ENCODE measurements around the gene OXLD1.

DNA sequence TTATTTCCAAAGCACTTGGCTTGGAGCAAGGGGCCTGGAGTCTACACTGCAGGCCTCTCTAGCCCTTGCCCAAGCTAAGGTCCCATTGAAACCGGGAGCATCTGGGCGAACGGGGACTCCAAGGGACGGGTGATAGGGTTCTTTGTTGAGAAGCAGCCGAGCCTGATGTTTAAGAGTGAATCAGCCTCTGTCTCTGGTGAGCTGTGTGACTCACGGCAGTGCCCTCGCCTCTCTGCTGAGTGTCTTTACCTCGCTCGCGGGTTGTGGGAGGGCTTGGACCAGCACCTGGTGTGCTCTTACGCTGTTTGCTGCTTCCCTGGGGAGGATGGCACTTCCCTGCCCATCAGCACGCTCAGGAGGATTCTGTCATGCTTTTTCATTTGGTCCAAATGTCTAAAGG is 18.7 kb upstream of the OXLD1 start:
- TF ChIP-seq, protein P1, sequence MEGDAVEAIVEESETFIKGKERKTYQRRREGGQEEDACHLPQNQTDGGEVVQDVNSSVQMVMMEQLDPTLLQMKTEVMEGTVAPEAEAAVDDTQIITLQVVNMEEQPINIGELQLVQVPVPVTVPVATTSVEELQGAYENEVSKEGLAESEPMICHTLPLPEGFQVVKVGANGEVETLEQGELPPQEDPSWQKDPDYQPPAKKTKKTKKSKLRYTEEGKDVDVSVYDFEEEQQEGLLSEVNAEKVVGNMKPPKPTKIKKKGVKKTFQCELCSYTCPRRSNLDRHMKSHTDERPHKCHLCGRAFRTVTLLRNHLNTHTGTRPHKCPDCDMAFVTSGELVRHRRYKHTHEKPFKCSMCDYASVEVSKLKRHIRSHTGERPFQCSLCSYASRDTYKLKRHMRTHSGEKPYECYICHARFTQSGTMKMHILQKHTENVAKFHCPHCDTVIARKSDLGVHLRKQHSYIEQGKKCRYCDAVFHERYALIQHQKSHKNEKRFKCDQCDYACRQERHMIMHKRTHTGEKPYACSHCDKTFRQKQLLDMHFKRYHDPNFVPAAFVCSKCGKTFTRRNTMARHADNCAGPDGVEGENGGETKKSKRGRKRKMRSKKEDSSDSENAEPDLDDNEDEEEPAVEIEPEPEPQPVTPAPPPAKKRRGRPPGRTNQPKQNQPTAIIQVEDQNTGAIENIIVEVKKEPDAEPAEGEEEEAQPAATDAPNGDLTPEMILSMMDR (conservative IDR thresholded peaks at IDR 0.05; ENCODE audit: low read depth, low read length): no peak
- TF ChIP-seq EZH2 (IDR thresholded peaks at IDR 0.05; ENCODE audit: borderline replicate concordance, low read depth, low read length, poor library complexity, severe bottlenecking): no peak

Data from A673 (cell line).